SU-DHL-6 (cell line): ENCODE data around the gene GTF2IRD1.

Experiments used
- H2AFZ ChIP-seq: fragments of 200-600 bp; sonication (generic); 2 replicates; pipeline ENCODE4 v1.6.1; 2014; ENCODE audit warnings: low read depth, mild to moderate bottlenecking, moderate library complexity, mixed read lengths, antibody characterized with exemption, low read length; ENCODE audit not compliant: severe bottlenecking
- H3F3A ChIP-seq: fragments of 200-600 bp; shearing (Covaris generic); 2 replicates; pipeline ENCODE4 v1.6.0; 2016; ENCODE audit warnings: antibody characterized with exemption, mild to moderate bottlenecking; ENCODE audit not compliant: insufficient read depth
- H3K27ac ChIP-seq: fragments of 200-600 bp; sonication (generic); 2 replicates; pipeline ENCODE4 v1.5.1; 2016; ENCODE audit warnings: low read depth, mild to moderate bottlenecking, low read length, moderate library complexity, mixed read lengths
- H3K27me3 ChIP-seq: fragments of 200-600 bp; sonication (generic), shearing (Covaris generic); 2 replicates; pipeline ENCODE4 v1.6.0; 2014; ENCODE audit warnings: mild to moderate bottlenecking, low read length
- H3K36me3 ChIP-seq: fragments of 200-600 bp; sonication (generic); 2 replicates; pipeline ENCODE4 v1.6.1; 2014; ENCODE audit warnings: mild to moderate bottlenecking, low read length, mixed read lengths
- H3K4me2 ChIP-seq: fragments of 300-600, 200-600 bp; shearing (Covaris generic), sonication (generic); 2 replicates; pipeline ENCODE4 v1.6.0; 2014; ENCODE audit warnings: low read length, low read depth, mild to moderate bottlenecking; ENCODE audit not compliant: poor library complexity, severe bottlenecking
- H3K4me3 ChIP-seq: fragments of 200-600 bp; sonication (generic); 2 replicates; pipeline ENCODE4 v1.5.1; 2014; ENCODE audit warnings: antibody characterized with exemption, low read length, mild to moderate bottlenecking, mixed read lengths; ENCODE audit not compliant: insufficient read depth, poor library complexity, severe bottlenecking
- H3K79me2 ChIP-seq: fragments of 200-600 bp; sonication (generic); 2 replicates; pipeline ENCODE4 v1.6.1; 2014; ENCODE audit warnings: mild to moderate bottlenecking, low read length, moderate library complexity; ENCODE audit not compliant: insufficient read depth
- H3K9ac ChIP-seq: fragments of 200-600 bp; sonication (generic); 2 replicates; pipeline ENCODE4 v1.7.0; 2014; ENCODE audit warnings: mild to moderate bottlenecking, low read length
- H3K9me2 ChIP-seq: fragments of 200-600 bp; sonication (generic); replicated peaks from 2 replicates; pipeline ENCODE4 v1.6.1; 2014; ENCODE audit warnings: low read length; ENCODE audit not compliant: insufficient read depth
- H3K9me3 ChIP-seq: fragments of 200-600 bp; sonication (generic); 2 replicates; pipeline ENCODE4 v1.6.1; 2014; ENCODE audit warnings: low read length, mixed read lengths; ENCODE audit not compliant: insufficient read depth
- H4K20me1 ChIP-seq: fragments of 200-600 bp; sonication (generic); 2 replicates; pipeline ENCODE4 v1.6.1; 2014; ENCODE audit warnings: low read depth, mild to moderate bottlenecking, antibody characterized with exemption, low read length, moderate library complexity, mixed read lengths
- CTCF ChIP-seq: fragments of 200-600 bp; sonication (generic); IDR thresholded peaks from one replicate; pipeline ENCODE4 v1.5.1; 2017; ENCODE audit warnings: antibody characterized with exemption, mild to moderate bottlenecking, low read length, moderate library complexity; ENCODE audit not compliant: insufficient read depth, poor library complexity, severe bottlenecking
- EZH2phosphoT487 ChIP-seq: fragments of 200-600 bp; sonication (generic), shearing (Covaris generic); conservative IDR thresholded peaks from 2 replicates; pipeline ENCODE4 v1.6.1; 2018; ENCODE audit warnings: mild to moderate bottlenecking, antibody characterized with exemption, low read length, moderate library complexity, mixed read lengths

GTF2IRD1 gene

GRCh38 chr7:74474271-74474865 lies 20.7 kb downstream of the GTF2IRD1 start:
- Histone ChIP-seq H2AFZ (no peak overlapping the region), H3K27ac (no peak overlapping the region), H3K4me3 (no peak overlapping the region), H3K9ac (no peak overlapping the region), H3K36me3 (no peaks in the 10 kb centered on the region), H3F3A (no peaks in the 10 kb centered on the region), H3K4me2 (no peak overlapping the region), H3K27me3 (no peaks in the 10 kb centered on the region), H4K20me1 (no peaks in the 10 kb centered on the region), H3K79me2 (no peaks in the 10 kb centered on the region), H3K9me3 (no peaks in the 10 kb centered on the region), H3K9me2 (no peaks in the 10 kb centered on the region)
- TF ChIP-seq CTCF (no peak), EZH2phosphoT487 (no peak)

GRCh38 chr7:74475243-74475986 lies 21.7 kb downstream of the GTF2IRD1 start:
- Histone ChIP-seq H3K27ac (no peak overlapping the region), H3K4me2 (no peak overlapping the region), H4K20me1 (no peaks in the 10 kb centered on the region), H3K9me2 (no peaks in the 10 kb centered on the region), H3K36me3 (no peaks in the 10 kb centered on the region), H2AFZ (no peak overlapping the region), H3K79me2 (no peaks in the 10 kb centered on the region), H3F3A (no peaks in the 10 kb centered on the region), H3K4me3 (no peak overlapping the region), H3K9ac (no peak overlapping the region), H3K27me3 (no peaks in the 10 kb centered on the region), H3K9me3 (no peaks in the 10 kb centered on the region)
- TF ChIP-seq CTCF = no peak
- TF ChIP-seq EZH2phosphoT487 = no peak

DNA sequence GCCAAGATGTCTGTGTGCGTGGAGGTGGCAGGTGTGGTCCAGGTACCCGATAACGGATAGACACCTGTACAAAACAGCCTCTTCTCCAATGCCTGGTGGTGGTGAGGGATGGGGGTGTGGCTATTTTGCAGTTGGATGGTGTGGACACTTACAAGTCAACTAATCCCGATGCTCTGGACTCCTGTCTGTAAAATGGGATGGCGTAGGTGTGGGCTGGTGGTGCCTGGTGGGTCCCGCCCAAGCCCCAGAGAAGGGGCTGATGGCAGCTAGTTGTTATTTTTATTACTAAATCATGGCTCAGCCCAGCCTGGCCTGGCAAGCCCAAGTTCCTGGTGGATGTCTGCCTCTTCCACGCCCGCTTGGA lies 22.3 kb downstream of the GTF2IRD1 start:
- H3K36me3 ChIP-seq = no peaks in the 10 kb centered on the region
- no peak for TF ChIP-seq CTCF
- no peak for TF ChIP-seq EZH2phosphoT487
- no peaks in the 10 kb centered on the region for H3F3A ChIP-seq
- no peaks in the 10 kb centered on the region for H4K20me1 ChIP-seq
- H3K27ac ChIP-seq = no peak overlapping the region
- no peaks in the 10 kb centered on the region for H3K9me2 ChIP-seq
- H2AFZ ChIP-seq = no peak overlapping the region
- H3K27me3 ChIP-seq = no peaks in the 10 kb centered on the region
- H3K4me3 ChIP-seq = no peak overlapping the region
- H3K79me2 ChIP-seq = no peaks in the 10 kb centered on the region
- no peaks in the 10 kb centered on the region for H3K9me3 ChIP-seq
- no peak overlapping the region for H3K9ac ChIP-seq
- H3K4me2 ChIP-seq = no peak overlapping the region
